22Rv1 (cell line): ENCODE results near the gene OR1K1.

Source experiments
- H3K27ac ChIP-seq: fragments of 450-650 bp; 2 replicates; pipeline ENCODE4 v1.5.1; 2017
- ZFX ChIP-seq: fragments of 450-650 bp; IDR thresholded peaks from 2 replicates; pipeline ENCODE4 v1.6.1; 2017; ENCODE audit warnings: antibody characterized with exemption, borderline replicate concordance
- TF ChIP-seq, protein P1 (sequence below): fragments of 450-650 bp; IDR thresholded peaks from 2 replicates; pipeline ENCODE4 v1.5.1; 2017; ENCODE audit warnings: mild to moderate bottlenecking

The OR1K1 gene

DNA sequence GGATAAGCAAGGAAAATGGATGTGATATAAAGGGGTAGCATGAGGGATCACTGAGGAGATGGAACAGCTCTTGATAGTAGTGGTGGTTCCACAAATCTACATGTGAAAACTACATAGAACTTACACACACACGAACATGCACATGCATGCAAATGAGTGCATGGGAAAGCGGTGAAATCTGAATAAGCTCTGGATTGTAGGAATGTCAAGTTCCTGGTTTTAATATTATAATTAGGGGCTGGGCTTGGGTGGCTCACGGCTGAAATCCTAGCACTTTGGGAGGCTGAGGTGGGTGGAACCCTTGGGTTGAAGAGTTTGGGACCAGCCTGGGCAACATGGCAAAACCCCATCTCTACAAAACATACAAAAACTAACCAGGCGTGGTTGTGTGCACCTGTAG is 41.6 kb downstream of the OR1K1 start:
- no peak overlapping the region for H3K27ac ChIP-seq
- TF ChIP-seq, protein P1, sequence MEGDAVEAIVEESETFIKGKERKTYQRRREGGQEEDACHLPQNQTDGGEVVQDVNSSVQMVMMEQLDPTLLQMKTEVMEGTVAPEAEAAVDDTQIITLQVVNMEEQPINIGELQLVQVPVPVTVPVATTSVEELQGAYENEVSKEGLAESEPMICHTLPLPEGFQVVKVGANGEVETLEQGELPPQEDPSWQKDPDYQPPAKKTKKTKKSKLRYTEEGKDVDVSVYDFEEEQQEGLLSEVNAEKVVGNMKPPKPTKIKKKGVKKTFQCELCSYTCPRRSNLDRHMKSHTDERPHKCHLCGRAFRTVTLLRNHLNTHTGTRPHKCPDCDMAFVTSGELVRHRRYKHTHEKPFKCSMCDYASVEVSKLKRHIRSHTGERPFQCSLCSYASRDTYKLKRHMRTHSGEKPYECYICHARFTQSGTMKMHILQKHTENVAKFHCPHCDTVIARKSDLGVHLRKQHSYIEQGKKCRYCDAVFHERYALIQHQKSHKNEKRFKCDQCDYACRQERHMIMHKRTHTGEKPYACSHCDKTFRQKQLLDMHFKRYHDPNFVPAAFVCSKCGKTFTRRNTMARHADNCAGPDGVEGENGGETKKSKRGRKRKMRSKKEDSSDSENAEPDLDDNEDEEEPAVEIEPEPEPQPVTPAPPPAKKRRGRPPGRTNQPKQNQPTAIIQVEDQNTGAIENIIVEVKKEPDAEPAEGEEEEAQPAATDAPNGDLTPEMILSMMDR: no peak
- TF ChIP-seq ZFX: no peak

- TF ChIP-seq, protein P1: no peak
- no peak for TF ChIP-seq ZFX
- H3K27ac ChIP-seq: no peak overlapping the region
These were observed 44.2 kb downstream of the OR1K1 start for GRCh38 chr9:122844137-122844536.

- H3K27ac ChIP-seq: no peak overlapping the region
- TF ChIP-seq, protein P1: no peak
- no peak for TF ChIP-seq ZFX
These were observed 45.2 kb downstream of the OR1K1 start for GRCh38 chr9:122845116-122845515.

- no peak for TF ChIP-seq ZFX
- TF ChIP-seq, protein P1: no peak
These were observed 46.5 kb downstream of the OR1K1 start for GRCh38 chr9:122846371-122846940.

DNA sequence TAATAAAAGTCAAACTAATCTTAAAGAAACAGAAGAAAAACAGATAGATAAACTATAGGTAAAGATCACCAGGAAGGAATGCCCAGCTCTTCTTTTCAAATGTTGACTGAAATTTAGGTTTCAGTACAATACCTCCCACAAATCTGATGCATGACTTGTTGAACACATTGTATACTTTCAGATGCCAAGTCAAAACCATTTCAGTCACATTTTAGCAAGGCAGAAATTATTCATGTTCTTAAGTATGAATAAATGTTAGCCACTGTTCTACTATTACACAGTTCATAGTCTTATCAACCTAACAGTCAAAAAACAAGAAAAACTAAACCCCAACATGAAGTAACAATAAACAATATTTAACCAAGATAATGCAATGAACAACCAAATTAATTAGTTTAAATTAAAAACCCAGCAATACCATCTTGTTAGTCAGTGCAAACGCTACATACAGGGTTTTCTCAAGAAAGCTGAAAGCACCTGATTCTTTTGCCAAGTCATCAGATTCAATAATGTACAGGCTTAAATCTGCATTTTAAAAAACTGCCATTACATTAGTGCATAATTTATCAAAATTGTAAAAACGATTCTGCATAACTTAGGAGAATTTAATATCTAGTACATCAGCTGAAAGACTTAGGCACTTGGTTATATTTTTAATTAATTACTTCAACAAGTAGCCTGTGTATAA is 48.5 kb downstream of the OR1K1 start:
- H3K27ac ChIP-seq: no peak overlapping the region
- TF ChIP-seq, protein P1: no peak
- TF ChIP-seq ZFX: no peak

More at GRCh38 chr9:122846371-122846940, 46.5 kb downstream of the OR1K1 start:
- H3K27ac ChIP-seq: no peak overlapping the region
